GM18517 (cell line): Measurements from ENCODE around the gene DKK2.

Source experiments
- ATAC-seq: cut with Tn5 transposase; IDR thresholded peaks from one replicate; pipeline ENCODE4 v1.9.1; 2021; ENCODE audit warnings: mild to moderate bottlenecking, moderate library complexity; ENCODE audit not compliant: unreplicated experiment

Gene DKK2

GRCh38 chr4:107035819-107036583 lies at the start of gene DKK2:
Gene DKK2 (minus strand): TSS chr4:107036313. CDS start chr4:107035591, 722 bp downstream.
- ATAC-seq: no peak

GRCh38 chr4:107077192-107077591 lies 41.1 kb upstream of the DKK2 start:
- ATAC-seq: no peak

- ATAC-seq: no peak
Observed at GRCh38 chr4:107072836-107073736, 37.0 kb upstream of the DKK2 start.

GRCh38 chr4:107071108-107071507 lies 35.0 kb upstream of the DKK2 start:
- ATAC-seq: no peak

- no peak for ATAC-seq
Observed at GRCh38 chr4:107069049-107069448, 32.9 kb upstream of the DKK2 start.

- no peak for ATAC-seq
Observed at GRCh38 chr4:107068116-107068515, 32.0 kb upstream of the DKK2 start.

- ATAC-seq: no peak
Observed at GRCh38 chr4:107066621-107067020, 30.5 kb upstream of the DKK2 start.

- ATAC-seq: no peak
Observed at GRCh38 chr4:107065201-107065600, 29.1 kb upstream of the DKK2 start.

GRCh38 chr4:107060388-107060787 lies 24.3 kb upstream of the DKK2 start:
- ATAC-seq: no peak

GRCh38 chr4:107058828-107059227 lies 22.7 kb upstream of the DKK2 start:
- ATAC-seq: no peak

GRCh38 chr4:107050525-107051135 lies 14.5 kb upstream of the DKK2 start:
- no peak for ATAC-seq

GRCh38 chr4:107046261-107046660 lies 10.1 kb upstream of the DKK2 start:
- no peak for ATAC-seq

GRCh38 chr4:107044170-107044569 lies 8.1 kb upstream of the DKK2 start:
- no peak for ATAC-seq

- ATAC-seq: no peak
Observed at GRCh38 chr4:107037199-107037584, 1.1 kb upstream of the DKK2 start.

GRCh38 chr4:107036584-107037198 lies 578 bp upstream of the DKK2 start:
- ATAC-seq: no peak

GRCh38 chr4:107034996-107035818 lies 906 bp downstream of the DKK2 start:
- no peak for ATAC-seq

- ATAC-seq: no peak
Observed at GRCh38 chr4:107034091-107034995, 1.8 kb downstream of the DKK2 start.

- no peak for ATAC-seq
Observed at GRCh38 chr4:107027379-107027778, 8.7 kb downstream of the DKK2 start.

- no peak for ATAC-seq
Observed at GRCh38 chr4:107018344-107018735, 17.8 kb downstream of the DKK2 start.
